ENCODE results near the gene URGCP. TPM values are rescaled to one million over a fixed set of nuclear protein-coding genes. Genes with fewer than 3 reads are reported as not detected.

The URGCP gene
- total and polyA plus RNA-seq, 2 of the 4 experiments (the other 2 are of a cell fraction), result 22.0 to 25.5 TPM

GRCh38 chr7:43915907-43916306 is 9.5 kb upstream of the URGCP start:
- DNase-seq (no peak), ATAC-seq (ENCODE audit: low read depth) (no peak)
- H4K5ac ChIP-seq (ENCODE audit: low read depth, low read length), result no peak overlapping the region
- no peaks in the 10 kb centered on the region for H3K9me3 ChIP-seq (ENCODE audit: control insufficient read depth, insufficient read depth, low read length)
- H3K79me1 ChIP-seq (ENCODE audit: low read depth in 1 of 2, low read length in 2 of 2), result no peaks in the 10 kb centered on the region
- no peak overlapping the region for H2BK20ac ChIP-seq (ENCODE audit: low read depth, low read length)
- H3K4ac ChIP-seq (ENCODE audit: low read depth, low read length), result no peak overlapping the region
- no peak overlapping the region for H2AK5ac ChIP-seq (ENCODE audit: low read depth, low read length)
- POLR2A ChIA-PET (ENCODE audit: unreplicated experiment), result no interaction called here
- no peaks in the 10 kb centered on the region; the same call in 1 of the 2 replicates for H3K27me3 ChIP-seq (ENCODE audit: control insufficient read depth, insufficient read depth, low read length)
- H3K4me1 ChIP-seq (ENCODE audit: control insufficient read depth, insufficient read depth, low read length), result no peaks in the 10 kb centered on the region
- no peak overlapping the region for H2AK9ac ChIP-seq (replicated peaks; ENCODE audit: low read depth, low read length, poor library complexity)
- H3K4me2 ChIP-seq (ENCODE audit: low read depth, low read length), result no peak overlapping the region
- no CpG with 5 or more reads among the region's 5 CpGs for WGBS, 2 experiments (ENCODE audit: extremely low coverage in 2 of 2, insufficient read length in 1 of 2)
- H2BK120ac ChIP-seq (ENCODE audit: low read depth, low read length), result no peak overlapping the region
- no TSS peak for BruUV-seq (replicated peaks)
- H3K23ac ChIP-seq (ENCODE audit: low read depth, low read length), result no peak overlapping the region
- in situ Hi-C loops (cut with MboI; ENCODE audit: low sequenced_read_pairs) (no loop called here), dilution Hi-C loops (cut with HindIII; ENCODE audit: low sequenced_read_pairs, unreplicated experiment) (no loop called here), intact Hi-C loops (cut with micrococcal nuclease) (no loop called here)
- no peak overlapping the region for H3K4me3 ChIP-seq (ENCODE audit: insufficient read depth, low read depth, low read length)
- H3K18ac ChIP-seq (ENCODE audit: low read depth, low read length), result no peak overlapping the region
- CTCF ChIA-PET, result no interaction called here
- H3K27ac ChIP-seq (ENCODE audit: insufficient read depth, low read length), result no peak overlapping the region
- H4K20me1 ChIP-seq (ENCODE audit: insufficient read depth, low read length), result no peaks in the 10 kb centered on the region
- no peak overlapping the region for H2BK5ac ChIP-seq (ENCODE audit: low read depth, low read length, poor library complexity, severe bottlenecking)
- no peaks in the 10 kb centered on the region for H3K9me1 ChIP-seq (ENCODE audit: insufficient read depth, low read length)
- H2AFZ ChIP-seq (replicated peaks; ENCODE audit: low read length, poor library complexity), result no peak overlapping the region
- no peak overlapping the region for H3K9ac ChIP-seq (ENCODE audit: low read depth, low read length)
- no peak overlapping the region for H4K8ac ChIP-seq (ENCODE audit: low read depth in 2 of 2, low read length in 2 of 2)
- H4K91ac ChIP-seq (ENCODE audit: insufficient read depth, low read depth, low read length), result no peak overlapping the region
- TF ChIP-seq NFE2L2 (IDR thresholded peaks at IDR 0.05; ENCODE audit: low read depth, low read length) (no peak), MAFK (IDR thresholded peaks at IDR 0.05; ENCODE audit: low read depth, low read length) (no peak), CTCF (conservative IDR thresholded peaks at IDR 0.05; ENCODE audit: low read depth, low read length) (no peak), USF2 (IDR thresholded peaks at IDR 0.05; ENCODE audit: low read depth, low read length) (no peak), RFX5 (IDR thresholded peaks at IDR 0.05; ENCODE audit: low read depth, low read length) (no peak), RAD21 (IDR thresholded peaks at IDR 0.05; ENCODE audit: low read length) (no peak), BHLHE40 (IDR thresholded peaks at IDR 0.05; ENCODE audit: low read depth, low read length) (no peak), FOS (IDR thresholded peaks at IDR 0.05; ENCODE audit: low read depth, low read length) (no peak)
- no peak overlapping the region for H3K14ac ChIP-seq (replicated peaks; ENCODE audit: low read depth, low read length)
- H3K56ac ChIP-seq (ENCODE audit: extremely low read depth, insufficient read depth, low read length), result no peak overlapping the region
- H3K36me3 ChIP-seq (ENCODE audit: control insufficient read depth, insufficient read depth, low read length), result no peaks in the 10 kb centered on the region
- no peak overlapping the region for H2BK15ac ChIP-seq (ENCODE audit: low read depth, low read length)
